Subcutaneous abdominal adipose tissue (tissue), 5 donors: ENCODE data around the gene MGMT.

ENCODE experiments used
- H3K27ac ChIP-seq: one replicate; pipeline ENCODE4 v1.7.0; 2013; ENCODE audit warnings: low read depth, mild to moderate bottlenecking, inconsistent platforms, low read length, moderate library complexity
- H3K27me3 ChIP-seq, 5 donors: one replicate each; pipeline ENCODE4 v1.7.0; 2013; ENCODE audit warnings: low read length in 5 of 5, inconsistent platforms in 1 of 5; ENCODE audit not compliant: control insufficient read depth in 5 of 5, insufficient read depth in 4 of 5
- H3K36me3 ChIP-seq, 5 donors: one replicate each; pipeline ENCODE4 v1.7.0; 2013; ENCODE audit warnings: low read length in 5 of 5; ENCODE audit not compliant: control insufficient read depth in 5 of 5, insufficient read depth in 5 of 5
- H3K4me1 ChIP-seq, 5 donors: one replicate each; pipeline ENCODE4 v1.7.0; 2013; ENCODE audit warnings: low read length in 5 of 5, mild to moderate bottlenecking in 3 of 5, moderate library complexity in 1 of 5; ENCODE audit not compliant: control insufficient read depth in 5 of 5, insufficient read depth in 5 of 5
- H3K4me3 ChIP-seq, 5 donors: one replicate each; pipeline ENCODE4 v1.7.0; 2013; ENCODE audit warnings: low read length in 5 of 5, low read depth in 1 of 5
- H3K9ac ChIP-seq, 5 donors: one replicate each; pipeline ENCODE4 v1.7.0; 2013; ENCODE audit warnings: low read length in 5 of 5, mild to moderate bottlenecking in 4 of 5, moderate library complexity in 3 of 5
- H3K9me3 ChIP-seq, 5 donors: one replicate each; pipeline ENCODE4 v1.7.0; 2013; ENCODE audit warnings: low read length in 5 of 5; ENCODE audit not compliant: control insufficient read depth in 5 of 5
- donor health status: healthy.
- donor health status: healthy.
- donor health status: healthy.
- donor health status: healthy.
- donor health status: healthy.

Gene MGMT

GRCh38 chr10:129768437-129769355 is 301.7 kb downstream of the MGMT start:
- Histone ChIP-seq H3K27me3 (no peaks in the 10 kb centered on the region), H3K27ac (no peak overlapping the region), H3K36me3 (peaks cover 0 to 37% (median 31%) of the 10 kb centered on the region in 5 donors), H3K9me3 (no peaks in the 10 kb centered on the region), H3K4me3 (no peak overlapping the region), H3K9ac (no peak overlapping the region), H3K4me1 (no peaks in the 10 kb centered on the region)

- H3K36me3 ChIP-seq = peaks cover 0 to 37% (median 31%) of the 10 kb centered on the region in 5 donors
- H3K9me3 ChIP-seq = no peaks in the 10 kb centered on the region
These were observed 302.5 kb downstream of the MGMT start for GRCh38 chr10:129769381-129770116.

DNA sequence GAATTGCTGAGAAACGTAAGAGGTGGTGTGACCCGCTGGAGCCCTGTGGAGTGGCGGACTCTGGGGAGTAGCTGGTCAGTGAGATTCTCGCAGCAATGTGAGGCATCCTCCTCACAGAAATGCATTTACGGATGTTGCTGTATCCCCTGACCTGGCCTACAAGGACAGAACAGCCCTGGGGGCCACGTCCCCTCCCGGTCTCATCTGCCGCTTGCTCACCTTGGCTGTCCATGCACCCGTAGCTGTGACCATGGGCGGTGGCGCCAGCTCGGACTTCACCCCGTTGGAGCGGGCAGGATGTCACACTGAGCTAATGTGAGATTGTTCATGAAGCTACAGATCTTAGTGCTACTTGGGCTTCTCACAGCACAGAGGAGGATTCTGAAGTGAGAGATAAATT is 303.2 kb downstream of the MGMT start:
- Histone ChIP-seq H3K36me3 (peaks cover 0 to 37% (median 31%) of the 10 kb centered on the region in 5 donors), H3K9me3 (no peaks in the 10 kb centered on the region), H3K4me1 (no peaks in the 10 kb centered on the region), H3K27ac (no peak overlapping the region), H3K4me3 (no peak overlapping the region), H3K9ac (no peak overlapping the region), H3K27me3 (no peaks in the 10 kb centered on the region)

More at GRCh38 chr10:129769381-129770116, 302.5 kb downstream of the MGMT start:
- Histone ChIP-seq H3K9ac (no peak overlapping the region), H3K4me3 (no peak overlapping the region), H3K27ac (no peak overlapping the region), H3K4me1 (no peaks in the 10 kb centered on the region), H3K27me3 (no peaks in the 10 kb centered on the region)

DNA sequence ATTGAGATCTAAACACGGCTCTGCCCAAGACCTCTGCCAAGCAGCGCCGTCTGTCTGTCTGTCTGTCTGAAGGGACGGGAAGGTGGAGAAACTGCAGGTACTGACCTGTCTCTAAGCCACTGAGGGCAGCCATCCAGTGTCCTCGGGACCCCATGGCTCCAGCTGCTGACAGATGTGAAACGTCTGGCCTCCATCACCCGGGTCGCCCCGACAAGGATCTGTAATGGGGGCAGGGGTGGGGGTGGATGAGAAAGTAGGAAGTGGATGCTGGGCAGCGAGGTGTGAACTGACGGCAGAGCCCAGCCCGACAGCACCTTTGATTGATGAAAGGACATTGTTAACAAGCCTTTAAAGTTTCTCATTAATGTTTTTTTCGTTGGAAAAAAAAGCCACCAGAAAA is 304.0 kb downstream of the MGMT start:
- Histone ChIP-seq H3K27ac (no peak overlapping the region), H3K27me3 (no peaks in the 10 kb centered on the region), H3K4me3 (no peak overlapping the region), H3K9me3 (no peaks in the 10 kb centered on the region), H3K36me3 (peaks cover 0 to 34% (median 31%) of the 10 kb centered on the region in 5 donors), H3K9ac (no peak overlapping the region), H3K4me1 (no peaks in the 10 kb centered on the region)

GRCh38 chr10:129771576-129771975 is 304.5 kb downstream of the MGMT start:
- Histone ChIP-seq H3K36me3 (peaks cover 0 to 32% (median 29%) of the 10 kb centered on the region in 5 donors), H3K9ac (no peak overlapping the region), H3K9me3 (no peaks in the 10 kb centered on the region), H3K27me3 (no peaks in the 10 kb centered on the region), H3K4me1 (no peaks in the 10 kb centered on the region), H3K4me3 (no peak overlapping the region), H3K27ac (no peak overlapping the region)

DNA sequence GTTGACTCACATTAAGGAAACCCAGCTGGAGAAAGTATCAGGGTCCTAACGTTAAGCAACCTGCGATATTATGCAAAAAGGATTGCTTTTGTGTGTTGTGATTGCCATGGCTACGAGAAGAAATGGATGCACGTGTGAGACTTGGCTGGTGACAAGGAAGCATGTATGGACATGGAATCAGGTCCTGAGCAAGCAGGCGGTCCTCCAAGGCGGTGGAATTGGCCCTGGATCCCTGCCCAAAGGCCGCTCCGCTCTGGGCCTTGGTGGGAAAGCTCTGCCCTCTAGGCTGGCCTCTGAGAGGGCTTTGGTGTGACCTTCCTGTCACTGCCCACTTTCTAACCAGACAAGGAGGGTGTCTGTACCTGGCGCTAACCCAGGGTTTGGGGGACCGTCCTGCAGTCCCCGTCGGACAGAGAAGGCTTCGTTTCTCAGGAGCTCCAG is 305.0 kb downstream of the MGMT start:
- no peaks in the 10 kb centered on the region for H3K9me3 ChIP-seq
- no peaks in the 10 kb centered on the region for H3K4me1 ChIP-seq
- no peak overlapping the region for H3K27ac ChIP-seq
- H3K4me3 ChIP-seq = no peak overlapping the region
- no peaks in the 10 kb centered on the region for H3K27me3 ChIP-seq
- peaks cover 0 to 31% (median 28%) of the 10 kb centered on the region in 5 donors for H3K36me3 ChIP-seq
- H3K9ac ChIP-seq = no peak overlapping the region

GRCh38 chr10:129772468-129773358 is 305.7 kb downstream of the MGMT start:
- Histone ChIP-seq H3K4me3 (no peak overlapping the region), H3K27ac (no peak overlapping the region), H3K9me3 (no peaks in the 10 kb centered on the region), H3K36me3 (peaks cover 0 to 31% (median 22%) of the 10 kb centered on the region in 5 donors), H3K4me1 (no peaks in the 10 kb centered on the region), H3K9ac (no peak overlapping the region), H3K27me3 (no peaks in the 10 kb centered on the region)

DNA sequence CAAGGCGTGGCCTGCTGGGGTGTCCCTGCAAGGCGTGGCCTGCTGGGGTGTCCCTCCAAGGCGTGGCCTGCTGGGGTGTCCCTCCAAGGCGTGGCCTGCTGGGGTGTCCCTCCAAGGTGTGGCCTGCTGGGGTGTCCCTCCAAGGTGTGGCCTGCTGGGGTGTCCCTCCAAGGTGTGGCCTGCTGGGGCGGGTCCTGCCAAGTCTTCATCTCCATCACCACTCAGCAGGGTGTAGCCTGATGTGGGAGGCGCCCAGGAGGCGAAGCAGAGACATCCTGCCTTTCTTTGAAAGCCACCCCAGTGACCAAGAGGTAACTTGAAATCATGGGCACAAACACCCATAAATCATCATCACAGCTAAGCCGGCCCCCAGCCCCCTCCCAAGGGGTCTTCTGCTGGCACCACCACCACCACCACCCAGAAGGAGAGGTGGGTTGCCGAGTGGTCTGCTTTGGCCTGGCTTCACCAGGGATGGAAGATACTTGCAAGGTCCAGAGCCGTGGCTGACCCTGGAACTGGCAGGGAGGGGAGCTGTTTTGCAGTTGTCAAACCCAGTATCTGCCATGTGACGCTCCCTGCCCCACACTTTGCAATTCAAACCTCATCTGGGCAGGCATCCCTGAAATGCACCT is 306.4 kb downstream of the MGMT start:
- peaks cover 0 to 28% (median 19%) of the 10 kb centered on the region in 5 donors for H3K36me3 ChIP-seq
- no peak overlapping the region for H3K27ac ChIP-seq
- no peak overlapping the region for H3K9ac ChIP-seq

GRCh38 chr10:129774082-129774735 is 307.2 kb downstream of the MGMT start:
- no peaks in the 10 kb centered on the region for H3K27me3 ChIP-seq
- no peaks in the 10 kb centered on the region for H3K4me1 ChIP-seq
- H3K27ac ChIP-seq = no peak overlapping the region
- peaks cover 0 to 3% (median 0%) of the 10 kb centered on the region in 5 donors for H3K9me3 ChIP-seq
- H3K36me3 ChIP-seq = peaks cover 0 to 22% (median 14%) of the 10 kb centered on the region in 5 donors
- H3K9ac ChIP-seq = no peak overlapping the region
- H3K4me3 ChIP-seq = no peak overlapping the region

More for the DNA sequence above, 306.4 kb downstream of the MGMT start:
- H3K4me1 ChIP-seq = no peaks in the 10 kb centered on the region
- H3K27me3 ChIP-seq = no peaks in the 10 kb centered on the region
- H3K4me3 ChIP-seq = no peak overlapping the region
- no peaks in the 10 kb centered on the region for H3K9me3 ChIP-seq
